SK-N-SH treated with all-trans-retinoic acid at 6 μM for 48 hours (cell line): ENCODE results near the gene MIA3.

Source experiments
- ATAC-seq: fragments of 200-7000 bp; cut with Tn5 transposase; 3 replicates; pipeline ENCODE4 v1.9.1; 2020; ENCODE audit warnings: mild to moderate bottlenecking, moderate library complexity
- ARNTL ChIP-seq: fragments of 450-650 bp; formaldehyde crosslinking; IDR thresholded peaks from 2 replicates; pipeline ENCODE4 v1.5.0; 2020; ENCODE audit warnings: low read depth, mild to moderate bottlenecking, moderate library complexity, borderline replicate concordance
- BACH2 ChIP-seq: fragments of 250-450 bp; sonication (Bioruptor Pico); IDR thresholded peaks from 2 replicates; pipeline ENCODE4 v1.9.0; 2021; ENCODE audit warnings: mild to moderate bottlenecking, borderline replicate concordance
- CREB5 ChIP-seq: fragments of 250-450 bp; sonication (Bioruptor Pico); IDR thresholded peaks from 2 replicates; pipeline ENCODE4 v1.5.1; 2020; ENCODE audit warnings: low read depth, mild to moderate bottlenecking, moderate library complexity
- CSDC2 ChIP-seq: fragments of 250-450 bp; sonication (Bioruptor Pico); IDR thresholded peaks from 2 replicates; pipeline ENCODE4 v1.5.0; 2020; ENCODE audit warnings: mild to moderate bottlenecking, moderate library complexity
- CSRNP3 ChIP-seq: fragments of 250-450 bp; sonication (Bioruptor Pico); IDR thresholded peaks from 2 replicates; pipeline ENCODE4 v1.5.1; 2021; ENCODE audit warnings: mild to moderate bottlenecking, moderate library complexity
- ESRRG ChIP-seq: fragments of 250-450 bp; sonication (Bioruptor Pico); IDR thresholded peaks from 2 replicates; pipeline ENCODE4 v1.6.1; 2021; ENCODE audit warnings: mild to moderate bottlenecking
- GLIS3 ChIP-seq: fragments of 250-450 bp; sonication (Bioruptor Pico); IDR thresholded peaks from 2 replicates; pipeline ENCODE4 v1.5.0; 2020; ENCODE audit warnings: mild to moderate bottlenecking, moderate library complexity
- ISL1 ChIP-seq: fragments of 250-450 bp; sonication (Bioruptor Pico); IDR thresholded peaks from 2 replicates; pipeline ENCODE4 v2.1.2; 2022; ENCODE audit warnings: mild to moderate bottlenecking, moderate library complexity
- OSR1 ChIP-seq: fragments of 250-450 bp; sonication (Bioruptor Pico); IDR thresholded peaks from 2 replicates; pipeline ENCODE4 v1.8.0; 2022; ENCODE audit warnings: moderate library complexity, mild to moderate bottlenecking, inconsistent platforms
- PATZ1 ChIP-seq: fragments of 250-450 bp; sonication (Bioruptor Pico); IDR thresholded peaks from 2 replicates; pipeline ENCODE4 v1.8.0; 2020; ENCODE audit warnings: mild to moderate bottlenecking, moderate library complexity, borderline replicate concordance
- POU6F1 ChIP-seq: fragments of 250-450 bp; sonication (Bioruptor Pico); IDR thresholded peaks from 2 replicates; pipeline ENCODE4 v1.8.0; 2021; ENCODE audit warnings: low read depth, mild to moderate bottlenecking, moderate library complexity, borderline replicate concordance
- PPARA ChIP-seq: fragments of 250-450 bp; sonication (Bioruptor Pico); IDR thresholded peaks from 2 replicates; pipeline ENCODE4 v1.5.0; 2020; ENCODE audit warnings: mild to moderate bottlenecking, borderline replicate concordance
- SNAI2 ChIP-seq: fragments of 250-450 bp; sonication (Bioruptor Pico); IDR thresholded peaks from 2 replicates; pipeline ENCODE4 v1.5.0; 2020; ENCODE audit warnings: mild to moderate bottlenecking, moderate library complexity
- TCF4 ChIP-seq: fragments of 250-450 bp; sonication (Bioruptor Pico); IDR thresholded peaks from 2 replicates; pipeline ENCODE4 v1.8.0; 2021; ENCODE audit warnings: mild to moderate bottlenecking, moderate library complexity, borderline replicate concordance
- TSHZ2 ChIP-seq: fragments of 250-450 bp; sonication (Bioruptor Pico); IDR thresholded peaks from 2 replicates; pipeline ENCODE4 v1.5.0; 2020; ENCODE audit warnings: mild to moderate bottlenecking, moderate library complexity
- ZC3H10 ChIP-seq: fragments of 250-450 bp; sonication (Bioruptor Pico); IDR thresholded peaks from 2 replicates; pipeline ENCODE4 v1.5.1; 2021; ENCODE audit warnings: mild to moderate bottlenecking, moderate library complexity
- ZFP3 ChIP-seq: fragments of 250-450 bp; sonication (Bioruptor Pico); IDR thresholded peaks from 2 replicates; pipeline ENCODE4 v1.5.0; 2020; ENCODE audit warnings: mild to moderate bottlenecking, moderate library complexity
- ZFP30 ChIP-seq: fragments of 450-650 bp; formaldehyde crosslinking; IDR thresholded peaks from 2 replicates; pipeline ENCODE4 v1.5.0; 2022; ENCODE audit warnings: mild to moderate bottlenecking, moderate library complexity
- ZNF565 ChIP-seq: fragments of 450-650 bp; formaldehyde crosslinking; conservative IDR thresholded peaks from 2 replicates; pipeline ENCODE4 v1.5.0; 2020; ENCODE audit warnings: low read depth, mild to moderate bottlenecking, moderate library complexity
- ZNF70 ChIP-seq: fragments of 450-650 bp; formaldehyde crosslinking; IDR thresholded peaks from 2 replicates; pipeline ENCODE4 v1.5.0; 2020; ENCODE audit warnings: mild to moderate bottlenecking, moderate library complexity
- ZNF8 ChIP-seq: fragments of 450-650 bp; formaldehyde crosslinking; IDR thresholded peaks from 2 replicates; pipeline ENCODE4 v1.5.0; 2020; ENCODE audit warnings: mild to moderate bottlenecking, moderate library complexity

The MIA3 gene

GRCh38 chr1:222652676-222653075 is 34.8 kb downstream of the MIA3 start (continued):
- TF ChIP-seq TSHZ2 (CRISPR knock-in tag) (no peak), ESRRG (CRISPR knock-in tag) (no peak)

- no peak for ATAC-seq
- TF ChIP-seq ZFP3 (CRISPR knock-in tag) (no peak), BACH2 (CRISPR knock-in tag) (no peak)
Measured at GRCh38 chr1:222653178-222653827, 35.4 kb downstream of the MIA3 start.

GRCh38 chr1:222654849-222655248 is 37.0 kb downstream of the MIA3 start:
- TF ChIP-seq ZFP30 (CRISPR knock-in tag): no peak
- TF ChIP-seq CSRNP3: no peak
- TF ChIP-seq PPARA: no peak
- TF ChIP-seq ISL1 (CRISPR knock-in tag): no peak
- no peak for TF ChIP-seq ZNF8 (CRISPR knock-in tag)
- no peak for TF ChIP-seq ARNTL (CRISPR knock-in tag)
- no peak for TF ChIP-seq ZNF70 (CRISPR knock-in tag)
- TF ChIP-seq OSR1 (CRISPR knock-in tag): no peak
- TF ChIP-seq BACH2 (CRISPR knock-in tag): no peak
- TF ChIP-seq ZC3H10 (CRISPR knock-in tag): no peak
- no peak for TF ChIP-seq CSDC2 (CRISPR knock-in tag)
- TF ChIP-seq ZFP3 (CRISPR knock-in tag): no peak
- no peak for TF ChIP-seq GLIS3
- ATAC-seq: no peak

- TF ChIP-seq SNAI2 (CRISPR knock-in tag) (no peak), ZC3H10 (CRISPR knock-in tag) (no peak), ZNF70 (CRISPR knock-in tag) (no peak), TCF4 (CRISPR knock-in tag) (no peak), POU6F1 (CRISPR knock-in tag) (no peak), ARNTL (CRISPR knock-in tag) (no peak), ZNF565 (CRISPR knock-in tag) (no peak), CREB5 (CRISPR knock-in tag) (no peak), ZNF8 (CRISPR knock-in tag) (no peak), CSDC2 (CRISPR knock-in tag) (no peak), PATZ1 (CRISPR knock-in tag) (no peak), GLIS3 (no peak)
- ATAC-seq: no peak
Measured at GRCh38 chr1:222656391-222657155, 38.7 kb downstream of the MIA3 start.
